Breast epithelium (tissue), 3 donors: ENCODE data around the gene MT1M.
A peak's percentile ranks its signal among the peaks of the same experiment; 100 is the strongest.

Experiments used
- CTCF ChIP-seq, 3 donors: fragments of 450-650 bp; IDR thresholded peaks; one replicate each; pipeline ENCODE4 v1.5.1; 2016 to 2017; ENCODE audit warnings: antibody characterized with exemption in 3 of 3, mild to moderate bottlenecking in 3 of 3, moderate library complexity in 3 of 3
- POLR2A ChIP-seq: fragments of 450-650 bp; IDR thresholded peaks from one replicate; pipeline ENCODE4 v1.6.1; 2016; ENCODE audit warnings: antibody characterized with exemption, mild to moderate bottlenecking, moderate library complexity
- POLR2AphosphoS5 ChIP-seq, 3 donors: sonication (generic); formaldehyde crosslinking; IDR thresholded peaks; one replicate each; pipeline ENCODE4 v1.6.1; 2017; ENCODE audit warnings: antibody characterized with exemption in 3 of 3

GRCh38 chr16:56667581-56668571, 35.4 kb downstream of the MT1M start, which contains the start of gene MT1G:
- TF ChIP-seq CTCF (IDR thresholded peaks at IDR 0.05), result no peak
- peak in 2 of 3 donors; percentile 13 to 23 for TF ChIP-seq POLR2AphosphoS5 (IDR thresholded peaks at IDR 0.05)
- TF ChIP-seq POLR2A, result no peak
